Measurements from ENCODE around the gene SLC25A30.
"Not testable (repeated sequence)": the region's sequence is repeated elsewhere in the genome, so short reads cannot be mapped to it uniquely, and the experiment has no call there.

DNA sequence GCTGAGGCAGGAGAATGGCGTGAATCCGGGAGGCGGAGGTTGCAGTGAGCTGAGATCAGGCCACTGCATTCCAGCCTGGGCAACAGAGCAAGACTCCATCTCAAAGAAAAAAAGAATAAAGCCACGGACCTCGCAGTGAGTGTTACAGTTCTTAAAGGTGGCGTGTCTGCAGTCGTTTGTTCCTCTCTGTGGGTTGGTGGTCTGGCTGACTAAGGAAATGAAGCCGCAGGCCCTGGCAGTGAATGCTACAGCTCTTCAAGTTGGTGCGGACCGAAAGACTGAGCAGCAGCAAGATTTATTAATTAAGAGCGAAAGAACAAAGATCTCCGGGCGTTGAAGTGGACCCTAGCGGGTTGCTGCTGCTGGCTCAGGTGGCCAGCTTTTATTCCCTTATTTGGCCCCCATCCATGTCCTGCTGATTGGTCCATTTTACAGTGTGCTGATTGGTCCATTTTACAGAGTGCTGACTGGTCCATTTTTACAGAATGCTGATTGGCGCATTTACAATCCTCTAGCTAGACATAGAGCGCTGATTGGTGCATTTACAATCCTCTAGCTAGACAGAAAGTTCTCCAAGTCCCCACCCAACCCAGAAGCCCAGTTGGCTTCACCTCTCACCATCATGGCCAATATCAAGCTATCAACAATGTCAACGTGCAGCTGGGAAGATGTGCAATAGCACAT, 31.1 kb downstream of the SLC25A30 start:
- TF ChIP-seq, protein P1, sequence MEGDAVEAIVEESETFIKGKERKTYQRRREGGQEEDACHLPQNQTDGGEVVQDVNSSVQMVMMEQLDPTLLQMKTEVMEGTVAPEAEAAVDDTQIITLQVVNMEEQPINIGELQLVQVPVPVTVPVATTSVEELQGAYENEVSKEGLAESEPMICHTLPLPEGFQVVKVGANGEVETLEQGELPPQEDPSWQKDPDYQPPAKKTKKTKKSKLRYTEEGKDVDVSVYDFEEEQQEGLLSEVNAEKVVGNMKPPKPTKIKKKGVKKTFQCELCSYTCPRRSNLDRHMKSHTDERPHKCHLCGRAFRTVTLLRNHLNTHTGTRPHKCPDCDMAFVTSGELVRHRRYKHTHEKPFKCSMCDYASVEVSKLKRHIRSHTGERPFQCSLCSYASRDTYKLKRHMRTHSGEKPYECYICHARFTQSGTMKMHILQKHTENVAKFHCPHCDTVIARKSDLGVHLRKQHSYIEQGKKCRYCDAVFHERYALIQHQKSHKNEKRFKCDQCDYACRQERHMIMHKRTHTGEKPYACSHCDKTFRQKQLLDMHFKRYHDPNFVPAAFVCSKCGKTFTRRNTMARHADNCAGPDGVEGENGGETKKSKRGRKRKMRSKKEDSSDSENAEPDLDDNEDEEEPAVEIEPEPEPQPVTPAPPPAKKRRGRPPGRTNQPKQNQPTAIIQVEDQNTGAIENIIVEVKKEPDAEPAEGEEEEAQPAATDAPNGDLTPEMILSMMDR (conservative IDR thresholded peaks at IDR 0.05; ENCODE audit: low read depth, low read length) = not testable (repeated sequence)
- not testable (repeated sequence) for TF ChIP-seq EZH2 (IDR thresholded peaks at IDR 0.05; ENCODE audit: borderline replicate concordance, low read depth, low read length, poor library complexity, severe bottlenecking)
